ENCODE data around the gene RNASEH1.

RNASEH1 gene

GRCh38 chr2:3602553-3603339 is 44.6 kb upstream of the RNASEH1 start:
- Histone ChIP-seq H3K27me3 (ENCODE audit: low read length) (no peaks in the 10 kb centered on the region), H3K36me3 (ENCODE audit: low read length) (no peaks in the 10 kb centered on the region), H3K79me2 (ENCODE audit: insufficient read depth, low read length) (no peaks in the 10 kb centered on the region), H2AFZ (ENCODE audit: low read depth, low read length, severe bottlenecking) (no peak overlapping the region), H3K9ac (ENCODE audit: low read length) (no peak overlapping the region), H3K9me2 (replicated peaks; ENCODE audit: insufficient read depth, low read length) (no peaks in the 10 kb centered on the region), H3F3A (ENCODE audit: insufficient read depth) (no peaks in the 10 kb centered on the region), H3K4me2 (ENCODE audit: low read depth, low read length, poor library complexity, severe bottlenecking) (no peak overlapping the region), H3K4me3 (ENCODE audit: insufficient read depth, low read length, poor library complexity, severe bottlenecking) (no peak overlapping the region), H3K9me3 (ENCODE audit: insufficient read depth, low read length) (no peaks in the 10 kb centered on the region), H4K20me1 (ENCODE audit: low read depth, low read length) (no peaks in the 10 kb centered on the region), H3K27ac (ENCODE audit: low read depth, low read length) (no peak overlapping the region)
- TF ChIP-seq CTCF (IDR thresholded peaks at IDR 0.05; ENCODE audit: insufficient read depth, low read length, poor library complexity, severe bottlenecking) = no peak
- no peak for TF ChIP-seq EZH2phosphoT487 (conservative IDR thresholded peaks at IDR 0.05; ENCODE audit: low read length)

- Histone ChIP-seq H3K79me2 (ENCODE audit: insufficient read depth, low read length) (no peaks in the 10 kb centered on the region), H3K36me3 (ENCODE audit: low read length) (no peaks in the 10 kb centered on the region), H3K27ac (ENCODE audit: low read depth, low read length) (no peak overlapping the region), H3K27me3 (ENCODE audit: low read length) (no peaks in the 10 kb centered on the region), H3K4me2 (ENCODE audit: low read depth, low read length, poor library complexity, severe bottlenecking) (no peak overlapping the region), H3K9me2 (replicated peaks; ENCODE audit: insufficient read depth, low read length) (no peaks in the 10 kb centered on the region), H3K9ac (ENCODE audit: low read length) (no peak overlapping the region), H4K20me1 (ENCODE audit: low read depth, low read length) (no peaks in the 10 kb centered on the region), H3K4me3 (ENCODE audit: insufficient read depth, low read length, poor library complexity, severe bottlenecking) (no peak overlapping the region), H2AFZ (ENCODE audit: low read depth, low read length, severe bottlenecking) (no peak overlapping the region), H3F3A (ENCODE audit: insufficient read depth) (no peaks in the 10 kb centered on the region), H3K9me3 (ENCODE audit: insufficient read depth, low read length) (no peaks in the 10 kb centered on the region)
- TF ChIP-seq EZH2phosphoT487 (conservative IDR thresholded peaks at IDR 0.05; ENCODE audit: low read length) (no peak), CTCF (IDR thresholded peaks at IDR 0.05; ENCODE audit: insufficient read depth, low read length, poor library complexity, severe bottlenecking) (no peak)
Measured at GRCh38 chr2:3601561-3602271, 43.6 kb upstream of the RNASEH1 start.

DNA sequence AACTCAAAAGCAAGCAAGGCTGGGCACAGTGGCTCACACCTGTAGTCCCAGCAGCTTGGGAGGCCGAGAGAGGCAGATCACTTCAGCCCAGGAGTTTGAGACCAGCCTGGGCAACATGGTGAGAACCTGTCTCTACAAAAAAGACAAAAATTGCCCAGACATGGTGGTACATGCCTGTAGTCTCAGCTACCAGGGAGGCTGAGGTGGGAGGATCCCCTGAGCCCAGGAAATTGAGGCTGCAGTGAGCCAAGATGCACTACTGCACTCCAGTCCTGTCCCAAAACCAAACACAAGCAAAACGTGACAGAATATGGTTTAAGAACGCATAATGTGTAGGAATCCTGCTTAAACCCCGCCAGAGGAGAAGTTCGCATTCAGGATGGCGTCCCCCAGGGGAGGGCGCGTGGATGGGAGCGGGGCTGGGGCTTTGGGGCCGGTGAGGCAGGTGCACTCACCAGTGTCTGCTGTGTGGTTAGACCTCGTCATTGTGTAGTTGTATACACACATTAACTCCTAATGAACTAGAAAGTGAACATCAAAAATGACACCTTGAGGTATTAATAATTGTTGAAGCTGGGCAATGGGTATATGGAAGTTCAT is 42.2 kb upstream of the RNASEH1 start:
- H3K27me3 ChIP-seq (ENCODE audit: low read length) = no peaks in the 10 kb centered on the region
- no peaks in the 10 kb centered on the region for H3F3A ChIP-seq (ENCODE audit: insufficient read depth)
- no peak overlapping the region for H3K4me3 ChIP-seq (ENCODE audit: insufficient read depth, low read length, poor library complexity, severe bottlenecking)
- no peak overlapping the region for H2AFZ ChIP-seq (ENCODE audit: low read depth, low read length, severe bottlenecking)
- no peaks in the 10 kb centered on the region for H3K9me2 ChIP-seq (replicated peaks; ENCODE audit: insufficient read depth, low read length)
- TF ChIP-seq CTCF (IDR thresholded peaks at IDR 0.05; ENCODE audit: insufficient read depth, low read length, poor library complexity, severe bottlenecking) (no peak), EZH2phosphoT487 (conservative IDR thresholded peaks at IDR 0.05; ENCODE audit: low read length) (no peak)
- no peaks in the 10 kb centered on the region for H4K20me1 ChIP-seq (ENCODE audit: low read depth, low read length)
- H3K27ac ChIP-seq (ENCODE audit: low read depth, low read length) = no peak overlapping the region
- no peaks in the 10 kb centered on the region for H3K9me3 ChIP-seq (ENCODE audit: insufficient read depth, low read length)
- no peaks in the 10 kb centered on the region for H3K79me2 ChIP-seq (ENCODE audit: insufficient read depth, low read length)
- no peak overlapping the region for H3K9ac ChIP-seq (ENCODE audit: low read length)
- H3K36me3 ChIP-seq (ENCODE audit: low read length) = no peaks in the 10 kb centered on the region
- H3K4me2 ChIP-seq (ENCODE audit: low read depth, low read length, poor library complexity, severe bottlenecking) = no peak overlapping the region

All from SU-DHL-6 (cell line).